Measurements from ENCODE around the gene GPHN. TPM values are rescaled to one million over a fixed set of nuclear protein-coding genes. Genes with fewer than 3 reads are reported as not detected.
A peak's percentile ranks its signal among the peaks of the same experiment; 100 is the strongest.

The GPHN gene
- total RNA-seq, 2 experiments from 2014 or later: 26.3 to 26.6 TPM

DNA sequence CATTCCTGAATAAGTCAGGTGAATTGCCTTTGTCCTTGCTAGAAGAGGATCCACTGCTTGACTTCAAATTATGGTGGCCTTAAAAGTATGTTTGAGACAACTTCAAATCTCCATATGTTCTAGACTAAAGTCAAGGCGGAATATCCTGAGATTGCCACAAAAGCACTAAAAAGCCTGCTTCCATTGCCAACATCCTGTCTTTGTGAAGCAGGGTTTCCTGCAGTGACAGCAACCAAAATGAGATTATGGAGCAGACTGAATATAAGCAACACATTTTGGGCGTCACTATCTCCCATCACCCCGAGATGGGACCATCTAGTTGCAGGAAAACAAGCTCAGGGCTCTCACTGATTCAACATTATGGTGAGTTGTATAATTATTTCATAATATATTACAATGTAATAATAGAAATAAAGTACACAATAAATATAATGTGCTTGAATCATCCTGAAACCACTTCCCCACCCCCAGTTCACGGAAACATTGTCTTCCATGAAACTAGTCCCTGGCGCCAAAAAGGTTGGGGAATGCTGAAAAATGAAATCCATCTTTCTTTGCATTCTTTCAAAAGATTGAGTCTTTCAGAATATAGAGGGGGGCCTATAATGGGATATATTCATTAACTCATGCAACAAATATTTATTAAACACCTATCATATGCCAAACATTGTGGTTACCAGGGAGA lies 143.7 kb downstream of the GPHN start:
- DNase-seq (no peak), ATAC-seq (no peak)
- ChIA-PET CTCF (no interaction called here), POLR2A (no interaction called here)
- intact Hi-C loops (cut with micrococcal nuclease): no loop called here
- no peak overlapping the region for H3K27ac Mint-ChIP-seq
- H3K36me3 Mint-ChIP-seq (ENCODE audit: low read depth): peaks cover 12% of the 10 kb centered on the region
- H3K27me3 Mint-ChIP-seq: no peaks in the 10 kb centered on the region
- TF ChIP-seq, protein P1, sequence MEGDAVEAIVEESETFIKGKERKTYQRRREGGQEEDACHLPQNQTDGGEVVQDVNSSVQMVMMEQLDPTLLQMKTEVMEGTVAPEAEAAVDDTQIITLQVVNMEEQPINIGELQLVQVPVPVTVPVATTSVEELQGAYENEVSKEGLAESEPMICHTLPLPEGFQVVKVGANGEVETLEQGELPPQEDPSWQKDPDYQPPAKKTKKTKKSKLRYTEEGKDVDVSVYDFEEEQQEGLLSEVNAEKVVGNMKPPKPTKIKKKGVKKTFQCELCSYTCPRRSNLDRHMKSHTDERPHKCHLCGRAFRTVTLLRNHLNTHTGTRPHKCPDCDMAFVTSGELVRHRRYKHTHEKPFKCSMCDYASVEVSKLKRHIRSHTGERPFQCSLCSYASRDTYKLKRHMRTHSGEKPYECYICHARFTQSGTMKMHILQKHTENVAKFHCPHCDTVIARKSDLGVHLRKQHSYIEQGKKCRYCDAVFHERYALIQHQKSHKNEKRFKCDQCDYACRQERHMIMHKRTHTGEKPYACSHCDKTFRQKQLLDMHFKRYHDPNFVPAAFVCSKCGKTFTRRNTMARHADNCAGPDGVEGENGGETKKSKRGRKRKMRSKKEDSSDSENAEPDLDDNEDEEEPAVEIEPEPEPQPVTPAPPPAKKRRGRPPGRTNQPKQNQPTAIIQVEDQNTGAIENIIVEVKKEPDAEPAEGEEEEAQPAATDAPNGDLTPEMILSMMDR (IDR thresholded peaks at IDR 0.05): no peak
- H3K9me3 Mint-ChIP-seq: peaks cover 13% of the 10 kb centered on the region
- H3K4me1 Mint-ChIP-seq (ENCODE audit: low read depth): peaks cover 16% of the 10 kb centered on the region
- no peak overlapping the region for H3K4me3 Mint-ChIP-seq

DNA sequence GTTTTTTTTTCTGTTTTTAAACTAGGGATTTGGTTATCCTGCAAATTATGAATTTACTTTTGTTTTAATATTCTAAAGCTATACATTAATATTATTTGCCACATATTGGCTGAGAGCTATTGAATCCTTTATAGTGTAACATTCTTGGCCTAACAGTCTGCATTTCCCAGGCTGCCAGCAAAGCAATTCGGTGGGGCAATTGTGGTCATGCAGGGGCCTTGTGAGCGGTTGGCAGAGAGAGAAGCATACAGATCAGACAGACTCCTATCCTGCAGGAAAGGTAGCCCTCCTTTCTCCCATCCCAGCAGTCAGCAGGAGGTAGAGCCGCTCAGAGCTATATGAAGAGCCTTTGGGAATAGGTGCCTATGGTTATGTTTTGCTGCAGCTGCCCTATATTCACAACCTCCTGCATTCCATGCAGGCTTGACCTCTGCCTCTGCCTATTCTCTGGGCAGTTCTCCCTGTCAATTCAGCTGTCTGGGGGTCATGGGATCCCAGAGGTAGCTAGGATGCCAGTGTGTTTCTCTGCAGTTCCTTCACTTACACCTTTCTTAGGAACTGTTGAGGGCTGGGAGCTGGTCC lies 144.7 kb downstream of the GPHN start:
- H3K4me1 Mint-ChIP-seq (ENCODE audit: low read depth): peaks cover 16% of the 10 kb centered on the region
- POLR2A ChIA-PET: no interaction called here
- CTCF ChIA-PET: interaction anchor here (1.1 kb wide), 1 partner anchor 29 kb away, joined by 4 read pairs; no protein-coding TSS in a partner anchor
- TF ChIP-seq, protein P1 (IDR thresholded peaks at IDR 0.05): no peak
- H3K9me3 Mint-ChIP-seq: peaks cover 20% of the 10 kb centered on the region
- H3K27me3 Mint-ChIP-seq: no peaks in the 10 kb centered on the region
- intact Hi-C loops (cut with micrococcal nuclease): no loop called here
- no peak for ATAC-seq
- no peak overlapping the region for H3K4me3 Mint-ChIP-seq
- peaks cover 14% of the 10 kb centered on the region for H3K36me3 Mint-ChIP-seq (ENCODE audit: low read depth)
- no peak overlapping the region for H3K27ac Mint-ChIP-seq
- DNase-seq: no peak

DNA sequence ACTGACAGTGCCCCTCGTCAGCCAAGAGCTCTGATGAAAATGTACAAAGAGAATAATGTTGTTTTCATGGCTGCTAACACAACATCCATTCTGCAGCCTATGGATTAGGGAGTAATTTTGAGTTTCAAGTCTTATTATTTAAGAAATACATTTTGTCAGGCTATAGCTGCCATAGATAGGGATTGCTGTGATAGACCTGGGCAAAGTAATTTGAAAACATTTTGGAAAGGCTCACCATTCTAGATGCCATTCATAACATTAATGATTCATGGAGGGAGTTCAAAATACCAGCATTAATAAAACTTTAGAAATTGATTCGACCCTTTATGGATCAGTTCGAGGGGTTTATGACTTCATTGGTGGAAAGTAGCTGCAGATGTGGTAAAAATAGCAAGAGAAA lies 149.8 kb downstream of the GPHN start:
- TF ChIP-seq, protein P1 (IDR thresholded peaks at IDR 0.05): no peak
- CTCF ChIA-PET: no interaction called here
- no peaks in the 10 kb centered on the region for H3K27me3 Mint-ChIP-seq
- H3K9me3 Mint-ChIP-seq: peaks cover 34% of the 10 kb centered on the region
- H3K36me3 Mint-ChIP-seq (ENCODE audit: low read depth): peaks cover 22% of the 10 kb centered on the region
- DNase-seq (no peak), ATAC-seq (no peak)
- POLR2A ChIA-PET: no interaction called here
- H3K27ac Mint-ChIP-seq: no peak overlapping the region
- intact Hi-C loops (cut with micrococcal nuclease): no loop called here
- H3K4me3 Mint-ChIP-seq: no peak overlapping the region
- H3K4me1 Mint-ChIP-seq (ENCODE audit: low read depth): no peaks in the 10 kb centered on the region

DNA sequence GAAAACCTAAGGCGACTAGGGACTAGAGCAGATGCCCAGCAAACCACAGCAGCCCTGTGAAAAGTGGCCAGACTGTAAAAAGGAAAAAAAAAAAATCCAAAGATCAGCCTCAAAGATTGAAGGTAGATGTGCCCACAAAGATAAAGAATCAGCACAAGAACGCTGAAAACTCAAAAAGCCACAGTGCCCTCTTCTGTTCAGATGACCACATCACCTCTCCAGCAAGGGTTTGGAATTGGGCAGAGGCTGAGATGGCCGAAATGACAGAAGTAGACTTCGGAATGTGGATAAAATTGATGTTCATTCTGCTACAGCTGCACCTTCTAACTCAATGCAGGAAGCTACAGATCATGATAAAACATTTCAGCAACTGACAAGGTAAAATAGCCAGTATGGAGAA lies 154.4 kb downstream of the GPHN start:
- ChIA-PET CTCF (interaction anchor here (0.6 to 1.2 kb wide), 3 partner anchors 31 to 260 kb away, joined by 3 read pairs; no protein-coding TSS in a partner anchor), POLR2A (no interaction called here)
- Mint-ChIP-seq H3K9me3 (peaks cover 48% of the 10 kb centered on the region), H3K27me3 (no peaks in the 10 kb centered on the region), H3K36me3 (ENCODE audit: low read depth) (peaks cover 13% of the 10 kb centered on the region), H3K4me1 (ENCODE audit: low read depth) (no peaks in the 10 kb centered on the region), H3K4me3 (no peak overlapping the region), H3K27ac (no peak overlapping the region)
- intact Hi-C loops (cut with micrococcal nuclease): no loop called here
- DNase-seq (no peak), ATAC-seq (no peak)
- TF ChIP-seq, protein P1 (IDR thresholded peaks at IDR 0.05): peak; percentile 30

DNA sequence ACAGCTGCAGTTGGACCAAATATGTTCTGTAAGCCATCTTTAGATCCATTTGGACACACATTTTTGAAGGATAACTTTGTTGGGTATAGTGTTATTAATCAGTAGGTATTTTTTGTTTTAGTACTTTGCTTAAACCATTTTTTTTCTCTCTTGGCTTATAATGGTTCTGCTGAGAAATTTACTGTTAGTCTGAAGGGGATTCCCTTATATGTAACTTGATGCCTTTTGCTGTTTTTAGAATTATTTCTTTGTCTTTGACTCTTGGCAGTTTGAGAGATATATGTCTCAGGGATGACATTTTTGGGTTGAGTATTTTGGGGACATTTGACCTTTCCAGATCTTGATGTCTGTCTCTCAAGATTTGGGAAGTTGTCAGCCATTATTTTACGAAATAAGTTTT lies 169.8 kb downstream of the GPHN start:
- H3K36me3 Mint-ChIP-seq (ENCODE audit: low read depth): peaks cover 20% of the 10 kb centered on the region
- no peak overlapping the region for H3K27ac Mint-ChIP-seq
- ATAC-seq (no peak), DNase-seq (no peak)
- CTCF ChIA-PET: no interaction called here
- peaks cover 35% of the 10 kb centered on the region for H3K9me3 Mint-ChIP-seq
- no peak overlapping the region for H3K4me3 Mint-ChIP-seq
- intact Hi-C loops (cut with micrococcal nuclease): no loop called here
- TF ChIP-seq, protein P1 (IDR thresholded peaks at IDR 0.05): no peak
- no peaks in the 10 kb centered on the region for H3K27me3 Mint-ChIP-seq
- POLR2A ChIA-PET: no interaction called here
- H3K4me1 Mint-ChIP-seq (ENCODE audit: low read depth): no peaks in the 10 kb centered on the region

All from activated CD8-positive, alpha-beta T cell treated with anti-CD3 and anti-CD28 coated beads for 36 hours (primary cell).